ENCODE measurements around the gene TMED5.
"Not testable (repeated sequence)": the region's sequence is repeated elsewhere in the genome, so short reads cannot be mapped to it uniquely, and the experiment has no call there.

The TMED5 gene

GRCh38 chr1:93171549-93172034, 8.6 kb downstream of the TMED5 start:
- DNase-seq: no peak
- ATAC-seq: peak; percentile 36

DNA sequence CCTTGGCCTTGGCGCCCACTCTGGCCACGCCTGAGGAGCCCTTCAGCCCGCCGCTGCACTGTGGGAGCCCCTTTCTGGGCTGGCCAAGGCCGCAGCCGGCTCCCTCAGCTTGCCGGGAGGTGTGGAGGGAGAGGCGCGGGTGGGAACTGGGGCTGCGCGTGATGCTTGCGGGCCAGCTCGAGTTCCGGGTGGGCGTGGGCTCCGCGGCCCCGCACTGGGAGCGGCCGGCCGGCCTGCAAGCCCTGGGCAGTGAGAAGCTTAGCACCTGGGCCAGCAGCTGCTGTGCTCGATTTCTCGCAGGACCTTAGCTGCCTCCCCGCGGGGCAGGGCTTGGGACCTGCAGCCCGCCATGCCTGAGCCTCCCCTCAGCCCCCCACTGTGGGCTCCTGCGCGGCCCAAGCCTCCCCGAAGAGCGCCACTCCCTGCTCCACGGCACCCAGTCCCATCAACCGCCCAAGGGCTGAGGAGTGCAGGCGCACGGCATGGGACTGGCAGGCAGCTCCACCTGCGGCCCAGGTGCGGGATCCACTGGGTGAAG, 10.0 kb downstream of the TMED5 start:
- DNase-seq, ATAC-seq: not testable (repeated sequence)

DNA sequence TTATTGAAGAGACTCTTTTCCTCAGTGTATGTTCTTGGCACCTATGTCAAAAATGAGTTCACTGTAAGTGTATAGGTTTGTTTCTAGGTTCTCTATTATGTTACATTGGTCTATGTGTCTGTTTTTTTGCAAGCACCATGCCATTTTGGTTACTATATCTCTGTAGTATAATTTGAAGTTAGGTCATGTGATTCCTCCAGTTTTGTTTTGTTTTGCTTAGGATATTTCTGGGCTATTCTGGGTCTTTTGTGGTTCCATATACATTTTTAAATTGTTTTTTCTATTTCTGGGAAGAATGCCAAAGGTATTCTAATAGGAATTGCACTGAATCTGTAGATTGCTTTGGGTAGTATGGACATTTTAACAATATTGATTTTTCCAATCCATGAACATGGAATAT, 13.2 kb downstream of the TMED5 start:
- no peak for DNase-seq
- no peak for ATAC-seq

DNA sequence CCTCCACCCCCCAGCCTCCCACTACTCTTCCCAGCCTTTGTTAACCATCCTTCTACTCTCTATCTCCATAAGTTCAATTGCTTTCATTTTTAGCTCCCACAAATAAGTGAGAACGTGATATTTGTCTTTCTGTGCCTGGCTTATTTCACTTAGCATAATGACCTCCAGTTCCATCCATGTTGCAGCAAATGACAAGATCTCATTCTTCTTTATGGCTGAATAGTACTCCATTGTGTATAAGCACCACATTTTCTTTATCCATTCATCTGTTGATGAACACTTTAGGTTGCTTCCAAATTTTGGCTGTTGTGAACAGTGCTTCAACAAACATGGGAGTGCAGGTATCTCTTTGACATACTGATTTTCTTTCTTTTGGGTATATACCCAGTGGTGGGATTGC, 14.3 kb downstream of the TMED5 start:
- not testable (repeated sequence) for DNase-seq, ATAC-seq

DNA sequence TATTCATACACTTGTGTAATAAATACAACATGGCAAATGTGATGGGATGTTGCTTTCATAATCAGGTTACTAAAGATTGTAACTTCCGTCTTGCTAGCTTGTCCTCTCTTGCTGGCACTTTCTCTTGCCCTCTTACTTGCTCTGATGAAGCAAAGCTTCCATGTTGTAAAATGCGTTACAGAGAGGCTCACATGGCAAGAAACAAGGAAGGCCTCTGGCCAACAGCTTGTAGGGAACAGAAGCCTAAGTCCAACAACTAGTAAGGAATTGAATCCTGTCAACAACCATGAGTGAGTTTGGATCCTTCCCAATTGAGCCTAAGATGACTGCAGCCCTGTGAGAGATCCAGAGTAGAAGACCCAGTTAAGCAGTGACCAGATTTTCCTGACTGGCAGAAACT, 15.4 kb downstream of the TMED5 start:
- no peak for DNase-seq
- ATAC-seq: no peak

DNA sequence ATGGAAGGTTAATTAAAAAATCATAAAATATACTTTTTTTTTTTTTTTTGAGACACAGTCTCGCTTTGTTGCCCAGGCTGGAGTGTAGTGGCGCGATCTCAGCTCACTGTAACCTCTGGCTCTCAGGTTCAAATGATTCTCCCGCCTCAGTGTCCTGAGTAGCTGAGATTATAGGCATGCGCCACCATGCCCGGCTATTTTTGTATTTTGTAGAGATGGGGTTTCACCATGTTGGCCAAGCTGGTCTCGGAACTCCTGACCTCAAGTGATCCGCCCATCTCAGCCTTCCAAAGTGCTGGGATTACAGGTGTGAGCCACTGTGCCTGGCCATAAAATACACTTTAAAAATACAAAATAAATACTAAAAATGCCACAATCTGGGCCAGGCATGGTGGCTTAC, 16.9 kb downstream of the TMED5 start:
- ATAC-seq, DNase-seq: not testable (repeated sequence)

DNA sequence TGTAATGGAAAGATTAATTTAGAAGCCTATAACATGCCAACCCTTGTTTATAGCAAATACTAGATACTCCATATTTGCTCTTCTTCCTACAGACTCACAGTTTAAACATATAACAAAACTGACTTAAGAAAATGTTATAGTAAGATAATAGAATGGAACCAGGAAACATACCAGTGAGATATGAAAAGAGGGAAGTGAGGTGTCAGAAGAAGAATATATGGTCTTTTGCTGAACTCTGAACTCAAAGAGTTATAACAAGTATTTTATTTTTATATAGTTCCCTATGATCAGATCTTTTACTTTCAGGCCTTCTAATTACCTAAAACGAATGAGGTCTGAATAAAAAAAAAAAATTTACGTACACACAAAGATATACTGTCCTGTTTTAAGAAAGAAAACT, 20.9 kb downstream of the TMED5 start:
- DNase-seq: no peak
- ATAC-seq: no peak

- no peak for DNase-seq
- ATAC-seq: peak; percentile 52
Observed at GRCh38 chr1:93155335-93155734, 24.9 kb downstream of the TMED5 start.

DNA sequence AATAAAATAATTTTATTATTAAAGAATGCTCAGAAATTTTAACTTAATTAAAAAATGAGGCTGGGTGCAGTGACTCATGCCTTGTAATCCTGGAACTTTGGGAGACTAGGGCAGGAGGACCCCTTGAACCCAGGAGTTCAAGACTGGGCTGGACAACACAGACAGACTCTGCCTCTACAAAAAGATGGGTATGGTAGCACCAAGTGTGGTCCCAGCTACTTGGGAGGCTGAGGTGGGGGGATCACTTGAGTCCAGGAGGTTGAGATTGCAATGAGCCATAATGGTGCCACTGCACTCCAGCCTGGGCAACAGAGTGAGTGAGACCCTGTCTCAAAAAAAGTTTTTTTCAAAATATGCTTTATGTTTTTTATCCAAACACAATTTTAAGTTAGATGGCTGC, 25.3 kb downstream of the TMED5 start:
- no peak for ATAC-seq
- no peak for DNase-seq

DNA sequence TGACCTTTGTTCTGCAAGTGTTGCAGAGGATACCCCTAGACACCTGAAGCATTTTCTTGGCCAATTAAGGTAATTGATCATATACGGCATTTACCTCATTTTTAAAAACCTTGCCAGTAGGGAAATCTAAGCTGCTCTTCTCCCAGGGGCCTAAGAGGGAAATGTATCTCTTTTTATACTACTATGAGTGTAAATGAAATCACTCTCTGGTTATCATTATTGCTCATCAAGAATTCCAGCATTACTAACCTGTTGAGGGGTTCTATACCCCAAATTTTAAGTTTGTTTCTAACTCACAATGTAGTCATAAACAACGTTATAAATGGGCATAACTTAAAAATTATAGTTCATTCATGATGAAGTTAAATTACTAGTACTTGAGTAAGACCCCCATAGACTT, 27.4 kb downstream of the TMED5 start:
- DNase-seq: no peak
- no peak for ATAC-seq

- ATAC-seq: no peak
- no peak for DNase-seq
Observed at GRCh38 chr1:93151474-93151873, 28.7 kb downstream of the TMED5 start.

DNA sequence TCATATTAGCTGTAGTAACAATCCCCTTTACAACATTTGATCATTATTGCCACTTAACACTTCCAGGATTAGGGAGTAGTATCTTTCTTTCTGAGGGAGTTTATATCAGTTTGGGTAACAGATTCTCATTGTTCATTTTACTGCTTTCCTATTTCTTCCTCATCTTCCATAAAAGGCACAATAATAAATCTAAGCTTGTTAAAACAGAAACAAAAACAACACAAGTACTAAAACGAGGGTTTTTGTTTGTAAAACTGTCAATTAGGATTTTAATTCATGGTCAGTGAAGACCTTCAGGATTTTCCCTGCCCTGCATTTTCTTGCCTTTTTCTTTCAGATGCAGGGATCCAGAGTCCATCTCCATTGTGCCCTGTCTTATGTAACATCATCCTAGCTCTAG, 29.5 kb downstream of the TMED5 start:
- no peak for ATAC-seq
- DNase-seq: no peak

DNA sequence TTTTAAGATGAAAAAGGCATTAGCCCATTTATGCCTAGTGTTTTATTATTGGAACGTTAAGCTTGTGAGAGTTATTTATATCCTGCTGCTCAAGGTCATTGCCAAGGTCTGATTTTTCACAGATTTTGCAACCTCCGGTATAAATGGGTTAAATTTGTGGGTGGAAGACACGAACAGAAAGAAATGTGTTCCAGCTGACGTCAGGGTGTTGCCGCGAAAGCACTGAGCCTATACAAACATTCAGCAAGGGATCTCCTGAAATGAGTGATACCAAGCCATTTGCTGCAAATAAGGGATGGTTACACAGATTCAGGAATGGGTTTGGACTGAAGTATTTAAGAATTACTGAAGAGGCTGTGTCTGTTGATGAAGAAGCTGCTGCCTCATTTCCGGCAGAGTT, 32.2 kb downstream of the TMED5 start:
- ATAC-seq: no peak

GRCh38 chr1:93143769-93144168, 36.4 kb downstream of the TMED5 start:
- no peak for DNase-seq
- ATAC-seq: no peak

More for the DNA sequence above, 32.2 kb downstream of the TMED5 start:
- no peak for DNase-seq

GRCh38 chr1:93143136-93143535, 37.1 kb downstream of the TMED5 start:
- no peak for ATAC-seq

DNA sequence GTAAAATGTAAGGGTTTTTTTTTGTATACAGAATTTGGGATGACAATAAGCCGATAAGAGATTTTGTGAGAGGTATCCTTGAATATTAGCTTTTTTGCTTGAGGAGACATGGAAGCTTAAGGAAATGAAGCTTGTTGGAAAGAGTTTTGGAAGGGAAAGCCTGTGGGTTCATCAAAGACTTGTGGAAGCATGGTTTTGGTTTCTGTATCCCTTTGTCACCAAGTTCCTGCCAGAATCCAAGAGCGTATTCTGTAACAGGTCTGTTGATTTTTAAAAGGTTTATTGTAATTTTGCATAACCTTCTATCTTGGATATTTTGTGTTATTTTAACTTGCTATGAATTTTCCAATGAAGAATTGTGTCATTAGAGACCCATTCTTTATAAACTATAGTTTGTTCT, 38.1 kb downstream of the TMED5 start:
- no peak for DNase-seq
- no peak for ATAC-seq

More at GRCh38 chr1:93143136-93143535, 37.1 kb downstream of the TMED5 start:
- DNase-seq: no peak

- ATAC-seq (no peak), DNase-seq (no peak)
Observed at GRCh38 chr1:93140106-93140505, 40.1 kb downstream of the TMED5 start.

DNA sequence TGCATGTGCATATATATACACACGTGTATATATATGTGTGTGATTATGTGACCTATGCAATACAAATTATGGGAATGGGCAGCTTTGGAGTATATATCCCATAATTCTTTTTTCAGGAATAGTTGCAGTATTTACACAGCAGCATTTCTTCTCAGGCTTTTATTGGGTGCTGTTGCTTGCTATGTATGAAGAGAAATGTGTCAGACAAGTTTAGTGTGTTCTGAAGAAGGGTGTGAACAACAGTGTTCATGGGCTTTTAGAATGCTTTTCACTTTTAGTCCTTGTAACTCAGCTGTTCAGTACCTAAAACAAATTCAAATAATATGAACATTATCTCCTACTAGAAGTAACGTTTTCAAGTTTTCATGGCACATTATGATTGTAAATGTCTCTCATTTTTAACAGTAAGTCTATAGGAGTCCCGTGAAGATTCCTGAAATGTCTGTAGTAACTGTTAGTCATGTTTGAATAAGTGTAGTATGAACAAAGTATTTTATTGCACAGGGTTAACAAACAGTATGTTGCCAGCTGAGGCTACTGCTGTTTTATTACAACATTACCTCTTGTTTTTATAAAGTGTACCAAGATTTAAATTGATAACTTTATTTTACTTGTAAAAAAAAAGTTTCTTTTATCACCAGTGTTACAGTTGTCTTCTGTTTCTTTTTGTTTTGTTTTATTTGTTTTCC, 42.5 kb downstream of the TMED5 start:
- DNase-seq (no peak), ATAC-seq (no peak)

- DNase-seq: no peak
- ATAC-seq: no peak
Observed at GRCh38 chr1:93136445-93136844, 43.8 kb downstream of the TMED5 start.

DNA sequence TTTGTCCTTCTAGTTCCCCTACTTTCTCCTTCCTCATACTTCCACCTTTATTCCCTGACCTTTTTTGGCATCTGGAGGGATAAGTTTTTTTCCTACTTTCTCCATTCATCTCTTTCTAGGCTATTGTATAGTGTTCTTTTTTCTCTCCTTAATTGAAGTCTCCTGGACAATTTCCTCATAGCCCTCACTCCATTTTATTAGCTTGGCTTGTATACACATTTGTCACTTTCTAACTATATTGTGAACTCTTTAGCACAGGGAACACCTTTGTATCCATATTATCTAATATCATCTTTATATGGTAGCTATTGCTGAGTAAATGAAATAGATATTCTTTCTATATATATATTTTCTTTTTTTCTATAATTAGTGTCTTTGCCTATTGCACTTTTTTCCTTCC, 47.6 kb downstream of the TMED5 start:
- DNase-seq: no peak
- ATAC-seq: no peak

GRCh38 chr1:93129507-93130099, 50.6 kb downstream of the TMED5 start:
- ATAC-seq: no peak
- DNase-seq: no peak

- ATAC-seq (no peak), DNase-seq (no peak)
Observed at GRCh38 chr1:93124556-93125355, 55.5 kb downstream of the TMED5 start.
